Osteoblast (primary cell): ENCODE measurements around the gene MPC2. TPM values are rescaled to one million over a fixed set of nuclear protein-coding genes. Genes with fewer than 3 reads are reported as not detected.

ENCODE experiments used
- DNase-seq: peaks from one replicate; pipeline ENCODE4 v3.0.0; 2011; ENCODE audit warnings: low spot score, mixed read lengths; ENCODE audit not compliant: insufficient read length; ENCODE audit errors: missing footprints
- H2AFZ ChIP-seq: 2 replicates; pipeline ENCODE4 v1.6.0; 2011; ENCODE audit warnings: mild to moderate bottlenecking, low read length
- H3K27ac ChIP-seq: 2 replicates; pipeline ENCODE4 v1.5.1; 2011; ENCODE audit warnings: mild to moderate bottlenecking, low read depth, low read length, moderate library complexity
- H3K27me3 ChIP-seq: 2 replicates; pipeline ENCODE4 v1.6.0; 2012; ENCODE audit warnings: mild to moderate bottlenecking, control low read depth, inconsistent platforms, low read length, moderate library complexity; ENCODE audit not compliant: insufficient read depth
- H3K36me3 ChIP-seq: 2 replicates; pipeline ENCODE4 v1.5.1; 2011; ENCODE audit warnings: mild to moderate bottlenecking, low read length, control low read depth, moderate library complexity; ENCODE audit not compliant: insufficient read depth
- H3K4me1 ChIP-seq: 2 replicates; pipeline ENCODE4 v1.5.1; 2011; ENCODE audit warnings: mild to moderate bottlenecking, low read length, control low read depth, moderate library complexity; ENCODE audit not compliant: insufficient read depth
- H3K4me2 ChIP-seq: 2 replicates; pipeline ENCODE4 v1.6.0; 2011; ENCODE audit warnings: mild to moderate bottlenecking, low read length; ENCODE audit not compliant: insufficient read depth
- H3K4me3 ChIP-seq: fragments of 200-600 bp; sonication (generic); 3 replicates; pipeline ENCODE4 v1.5.1; 2012; ENCODE audit warnings: mild to moderate bottlenecking, low read length, inconsistent platforms; ENCODE audit not compliant: insufficient read depth
- H3K79me2 ChIP-seq: 2 replicates; pipeline ENCODE4 v1.6.0; 2012; ENCODE audit warnings: mild to moderate bottlenecking, low read length, control low read depth, inconsistent platforms; ENCODE audit not compliant: insufficient read depth
- H3K9me3 ChIP-seq: 2 replicates; pipeline ENCODE4 v1.5.1; 2011; ENCODE audit warnings: low read depth, low read length, control low read depth
- H4K20me1 ChIP-seq: 2 replicates; pipeline ENCODE4 v1.6.0; 2012; ENCODE audit warnings: mild to moderate bottlenecking, low read length, control low read depth; ENCODE audit not compliant: insufficient read depth
- CTCF ChIP-seq: IDR thresholded peaks from 2 replicates; pipeline ENCODE4 v1.5.1; 2011; ENCODE audit warnings: mild to moderate bottlenecking, low read depth, low read length, moderate library complexity; ENCODE audit errors: extremely low read depth
- total RNA-seq: library from RNA; depleted of rRNA; stranded (reverse); fragments of >200 nt; gene quantifications from 2 replicates; pipeline ENCODE4 v1.2.3, GENCODE V29; 2012

MPC2 gene
- total RNA-seq, 1 donor, result 34.7 TPM

DNA sequence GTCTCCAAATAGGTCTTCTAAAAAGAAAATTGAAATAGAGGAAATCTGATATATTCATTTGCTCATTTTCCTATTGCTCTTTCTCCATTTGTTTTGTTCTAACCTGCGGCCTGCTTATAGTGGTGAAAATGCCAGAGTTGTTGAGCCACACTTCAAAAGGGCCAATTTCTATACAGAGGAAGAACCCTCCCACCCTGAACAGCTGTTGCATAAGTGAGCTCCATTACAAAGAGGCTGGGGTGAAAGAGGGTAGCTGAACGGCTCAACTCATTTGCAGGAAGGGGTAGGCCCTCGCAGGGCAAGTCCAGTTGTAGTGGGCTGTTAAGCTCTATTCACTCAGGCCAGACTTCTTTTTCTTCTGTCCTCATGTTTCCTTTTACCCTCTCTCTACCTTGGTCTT is 31.7 kb downstream of the MPC2 start:
- Histone ChIP-seq H3K4me2 (no peak overlapping the region), H3K4me3 (no peak overlapping the region), H3K79me2 (no peaks in the 10 kb centered on the region), H4K20me1 (no peaks in the 10 kb centered on the region), H3K9me3 (peaks cover 1% of the 10 kb centered on the region), H3K27ac (peak overlapping the region; percentile 43), H3K36me3 (no peaks in the 10 kb centered on the region), H3K4me1 (peaks cover 13% of the 10 kb centered on the region), H2AFZ (peak overlapping the region; percentile 65), H3K27me3 (no peaks in the 10 kb centered on the region)
- TF ChIP-seq CTCF, result no peak
- DNase-seq, result no peak

GRCh38 chr1:167904652-167905130 is 32.2 kb downstream of the MPC2 start:
- H2AFZ ChIP-seq, result peak overlapping the region; percentile 6
- no peaks in the 10 kb centered on the region for H3K79me2 ChIP-seq
- H3K36me3 ChIP-seq, result no peaks in the 10 kb centered on the region
- peaks cover 13% of the 10 kb centered on the region for H3K4me1 ChIP-seq
- TF ChIP-seq CTCF, result no peak
- no peaks in the 10 kb centered on the region for H3K27me3 ChIP-seq
- H3K27ac ChIP-seq, result peak overlapping the region; percentile 43
- H3K4me2 ChIP-seq, result no peak overlapping the region
- peaks cover 1% of the 10 kb centered on the region for H3K9me3 ChIP-seq
- no peak for DNase-seq
- H4K20me1 ChIP-seq, result no peaks in the 10 kb centered on the region
- no peak overlapping the region for H3K4me3 ChIP-seq

DNA sequence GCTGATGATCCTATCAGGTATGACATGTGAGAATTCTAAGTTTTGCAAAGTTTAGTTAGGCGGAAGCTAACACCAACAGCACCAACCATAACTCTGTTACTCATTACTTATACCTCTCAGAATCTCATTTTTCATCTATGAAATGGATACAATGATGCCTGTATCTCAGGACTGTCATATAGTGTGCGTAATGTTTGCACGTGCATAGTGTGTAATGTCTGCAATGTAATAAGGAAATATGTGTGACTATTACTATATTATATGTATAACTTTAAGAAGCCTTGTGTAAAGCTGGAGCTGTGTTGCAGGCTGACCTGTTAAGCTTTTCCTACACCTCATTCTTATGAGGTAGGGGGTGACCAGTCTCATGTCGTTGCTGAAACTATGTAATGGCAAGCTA is 36.0 kb downstream of the MPC2 start:
- H3K4me2 ChIP-seq, result no peak overlapping the region
- no peaks in the 10 kb centered on the region for H3K36me3 ChIP-seq
- no peaks in the 10 kb centered on the region for H4K20me1 ChIP-seq
- DNase-seq, result no peak
- peaks cover 16% of the 10 kb centered on the region for H3K4me1 ChIP-seq
- no peak for TF ChIP-seq CTCF
- no peak overlapping the region for H3K27ac ChIP-seq
- no peaks in the 10 kb centered on the region for H3K9me3 ChIP-seq
- H2AFZ ChIP-seq, result no peak overlapping the region
- H3K27me3 ChIP-seq, result no peaks in the 10 kb centered on the region
- no peak overlapping the region for H3K4me3 ChIP-seq
- no peaks in the 10 kb centered on the region for H3K79me2 ChIP-seq

- no peak for TF ChIP-seq CTCF
- DNase-seq, result no peak
- no peak overlapping the region for H3K4me3 ChIP-seq
- H4K20me1 ChIP-seq, result no peaks in the 10 kb centered on the region
- H3K4me2 ChIP-seq, result no peak overlapping the region
- H3K4me1 ChIP-seq, result peaks cover 4% of the 10 kb centered on the region
- no peak overlapping the region for H3K27ac ChIP-seq
- no peaks in the 10 kb centered on the region for H3K79me2 ChIP-seq
- peak overlapping the region; percentile 11 for H2AFZ ChIP-seq
- no peaks in the 10 kb centered on the region for H3K27me3 ChIP-seq
- H3K36me3 ChIP-seq, result no peaks in the 10 kb centered on the region
- no peaks in the 10 kb centered on the region for H3K9me3 ChIP-seq
Measured at GRCh38 chr1:167899253-167899681, 37.6 kb downstream of the MPC2 start.
